SK-N-SH (cell line): Measurements from ENCODE around the gene ARHGEF4.

Source experiments
- CHD2 ChIP-seq: fragments of 150-350 bp; IDR thresholded peaks from 2 replicates; pipeline ENCODE4 v1.6.1; 2018; ENCODE audit warnings: low read length; ENCODE audit not compliant: partially characterized antibody
- EP300 ChIP-seq, 2 experiments: IDR thresholded peaks; 2 replicates each; pipeline versions ENCODE4 v1.4.0 to v1.6.1; 2012; ENCODE audit warnings: borderline replicate concordance in 1 of 2, low read depth in 1 of 2, low read length in 1 of 2
- EZH2phosphoT487 ChIP-seq: fragments of 200-600 bp; sonication (generic); IDR thresholded peaks from 2 replicates; pipeline ENCODE4 v1.6.1; 2017; ENCODE audit warnings: low read depth, mixed run types, mild to moderate bottlenecking, antibody characterized with exemption, moderate library complexity, borderline replicate concordance
- FOSL2 ChIP-seq: IDR thresholded peaks from 2 replicates; pipeline ENCODE4 v1.4.0; 2012; ENCODE audit warnings: low read depth, mild to moderate bottlenecking, moderate library complexity, borderline replicate concordance
- GATA2 ChIP-seq: sonication (generic); formaldehyde crosslinking; IDR thresholded peaks from 2 replicates; pipeline ENCODE4 v1.5.0; 2020; ENCODE audit warnings: mild to moderate bottlenecking, missing genetic modification reagents
- PBX3 ChIP-seq: IDR thresholded peaks from 2 replicates; pipeline ENCODE4; 2012
- POLR2AphosphoS5 ChIP-seq: IDR thresholded peaks from 2 replicates; pipeline ENCODE4 v1.6.1; 2012; ENCODE audit warnings: low read depth, low read length
- REST ChIP-seq: IDR thresholded peaks from 2 replicates; pipeline ENCODE4 v1.6.1; 2012; ENCODE audit warnings: mild to moderate bottlenecking, low read depth, low read length, moderate library complexity
- SMC3 ChIP-seq: IDR thresholded peaks from 2 replicates; pipeline ENCODE4 v1.6.1; 2012; ENCODE audit warnings: low read depth, low read length, improper control_type of control experiment
- TAF1 ChIP-seq: IDR thresholded peaks from 2 replicates; pipeline ENCODE4 v1.6.1; 2012; ENCODE audit warnings: low read depth, mild to moderate bottlenecking, low read length, moderate library complexity, borderline replicate concordance
- USF2 ChIP-seq: fragments of 150-350 bp; IDR thresholded peaks from 2 replicates; pipeline ENCODE4 v1.6.1; 2017; ENCODE audit warnings: antibody characterized with exemption, low read length, low read depth, borderline replicate concordance
- ZBTB33 ChIP-seq: IDR thresholded peaks from 2 replicates; pipeline ENCODE4 v1.4.0; 2012; ENCODE audit warnings: low read depth, borderline replicate concordance
- TF ChIP-seq, protein P1 (sequence below): fragments of 200-600 bp; sonication (generic); IDR thresholded peaks from 2 replicates; pipeline ENCODE4 v1.6.1; 2017; ENCODE audit warnings: antibody characterized with exemption, mild to moderate bottlenecking, moderate library complexity
- TF ChIP-seq, protein P2 (sequence below): IDR thresholded peaks from 2 replicates; pipeline ENCODE4 v1.4.0; 2012; ENCODE audit warnings: low read depth

DNA sequence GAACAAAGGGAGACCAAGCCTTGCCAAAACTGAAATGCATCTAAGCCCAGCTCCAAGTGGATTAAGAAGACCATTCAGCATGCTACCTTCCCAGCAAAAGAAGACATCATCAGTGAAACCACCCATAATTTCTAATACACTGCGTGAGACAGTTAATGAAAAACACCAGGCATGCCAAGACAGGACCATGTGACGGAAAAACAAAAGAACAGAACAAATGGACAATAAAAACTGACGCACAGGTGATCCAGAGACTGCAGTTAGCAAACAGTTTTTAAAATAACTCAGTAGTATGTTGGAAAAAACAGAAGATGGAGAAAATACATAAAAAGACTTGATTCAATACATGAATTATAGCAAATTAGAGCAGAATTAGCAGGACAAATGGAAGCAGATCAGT, 241.3 kb downstream of the ARHGEF4 start:
- TF ChIP-seq, protein P1, sequence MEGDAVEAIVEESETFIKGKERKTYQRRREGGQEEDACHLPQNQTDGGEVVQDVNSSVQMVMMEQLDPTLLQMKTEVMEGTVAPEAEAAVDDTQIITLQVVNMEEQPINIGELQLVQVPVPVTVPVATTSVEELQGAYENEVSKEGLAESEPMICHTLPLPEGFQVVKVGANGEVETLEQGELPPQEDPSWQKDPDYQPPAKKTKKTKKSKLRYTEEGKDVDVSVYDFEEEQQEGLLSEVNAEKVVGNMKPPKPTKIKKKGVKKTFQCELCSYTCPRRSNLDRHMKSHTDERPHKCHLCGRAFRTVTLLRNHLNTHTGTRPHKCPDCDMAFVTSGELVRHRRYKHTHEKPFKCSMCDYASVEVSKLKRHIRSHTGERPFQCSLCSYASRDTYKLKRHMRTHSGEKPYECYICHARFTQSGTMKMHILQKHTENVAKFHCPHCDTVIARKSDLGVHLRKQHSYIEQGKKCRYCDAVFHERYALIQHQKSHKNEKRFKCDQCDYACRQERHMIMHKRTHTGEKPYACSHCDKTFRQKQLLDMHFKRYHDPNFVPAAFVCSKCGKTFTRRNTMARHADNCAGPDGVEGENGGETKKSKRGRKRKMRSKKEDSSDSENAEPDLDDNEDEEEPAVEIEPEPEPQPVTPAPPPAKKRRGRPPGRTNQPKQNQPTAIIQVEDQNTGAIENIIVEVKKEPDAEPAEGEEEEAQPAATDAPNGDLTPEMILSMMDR, result no peak
- TF ChIP-seq ZBTB33, result no peak
- no peak for TF ChIP-seq CHD2
- no peak for TF ChIP-seq USF2
- TF ChIP-seq EZH2phosphoT487, result no peak
- TF ChIP-seq EP300 (IDR thresholded peaks at IDR 0.05; ENCODE audit: borderline replicate concordance in 1 of 2, low read depth in 1 of 2, low read length in 1 of 2), result no peak
- no peak for TF ChIP-seq PBX3
- TF ChIP-seq POLR2AphosphoS5, result no peak
- no peak for TF ChIP-seq GATA2
- no peak for TF ChIP-seq TAF1
- no peak for TF ChIP-seq SMC3
- TF ChIP-seq REST, result no peak
- TF ChIP-seq, protein P2, sequence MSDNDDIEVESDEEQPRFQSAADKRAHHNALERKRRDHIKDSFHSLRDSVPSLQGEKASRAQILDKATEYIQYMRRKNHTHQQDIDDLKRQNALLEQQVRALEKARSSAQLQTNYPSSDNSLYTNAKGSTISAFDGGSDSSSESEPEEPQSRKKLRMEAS, result no peak
- TF ChIP-seq FOSL2, result no peak
